ENCODE measurements around the gene PRICKLE4.

- TF ChIP-seq CTCF (conservative IDR thresholded peaks at IDR 0.05; ENCODE audit: low read length), result no peak
- TF ChIP-seq EZH2phosphoT487 (IDR thresholded peaks at IDR 0.05; ENCODE audit: borderline replicate concordance, low read depth, low read length), result no peak
These were observed 11.2 kb upstream of the PRICKLE4 start for GRCh38 chr6:41769376-41769775.

Data from OCI-LY7 (cell line).